HEK293 (cell line): ENCODE results near the gene EREG.
"Not testable (repeated sequence)": the region's sequence is repeated elsewhere in the genome, so short reads cannot be mapped to it uniquely, and the experiment has no call there.

Experiments
- MYNN ChIP-seq: fragments of 450-650 bp; formaldehyde crosslinking; IDR thresholded peaks from 2 replicates; pipeline ENCODE4 v1.5.1; 2016; ENCODE audit warnings: missing biosample characterization, missing genetic modification characterization, borderline replicate concordance
- ZNF266 ChIP-seq: fragments of 450-650 bp; formaldehyde crosslinking; IDR thresholded peaks from 2 replicates; pipeline ENCODE4 v1.5.1; 2016; ENCODE audit warnings: missing biosample characterization, missing genetic modification characterization, low read depth
- ZNF473 ChIP-seq: fragments of 450-650 bp; formaldehyde crosslinking; IDR thresholded peaks from 2 replicates; pipeline ENCODE4 v1.5.1; 2017; ENCODE audit warnings: missing biosample characterization, missing genetic modification characterization
- ZNF585B ChIP-seq: fragments of 450-650 bp; formaldehyde crosslinking; IDR thresholded peaks from 2 replicates; pipeline ENCODE4 v1.5.1; 2016; ENCODE audit warnings: missing biosample characterization, missing genetic modification characterization
- ZSCAN23 ChIP-seq: fragments of 450-650 bp; formaldehyde crosslinking; IDR thresholded peaks from 2 replicates; pipeline ENCODE4 v1.5.1; 2016; ENCODE audit warnings: missing biosample characterization, missing genetic modification characterization
- TF ChIP-seq, protein P1 (sequence below): fragments of 450-650 bp; formaldehyde crosslinking; IDR thresholded peaks from 2 replicates; pipeline ENCODE4 v1.5.1; 2016; ENCODE audit warnings: missing biosample characterization, missing genetic modification characterization
- TF ChIP-seq, protein P2 (sequence below): fragments of 450-650 bp; formaldehyde crosslinking; IDR thresholded peaks from 2 replicates; pipeline ENCODE4 v1.5.1; 2016; ENCODE audit warnings: missing biosample characterization, missing genetic modification characterization, low read depth

DNA sequence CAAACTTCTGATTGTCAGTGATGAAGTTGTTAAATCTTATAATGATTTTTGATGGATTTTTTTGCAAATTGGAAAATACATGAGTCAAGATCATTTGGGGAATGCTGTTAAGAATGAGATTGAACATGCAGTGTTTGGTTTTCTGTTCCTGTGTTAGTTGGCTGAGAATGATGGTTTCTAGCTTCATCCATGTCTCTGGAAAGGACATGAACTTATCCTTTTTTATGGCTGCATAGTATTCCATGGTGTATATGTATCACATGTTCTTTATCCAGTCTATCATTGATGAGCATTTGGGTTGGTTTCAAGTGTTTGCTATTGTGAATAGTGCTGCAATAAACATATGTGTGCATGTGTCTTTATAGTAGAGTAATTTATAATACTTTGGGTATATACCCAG lies 24.5 kb upstream of the EREG start:
- TF ChIP-seq ZNF266; ZNF585B (tag by site-specific recombination); ZSCAN23; ZNF473 (tag by site-specific recombination); MYNN: not testable (repeated sequence)
- TF ChIP-seq, protein P1, sequence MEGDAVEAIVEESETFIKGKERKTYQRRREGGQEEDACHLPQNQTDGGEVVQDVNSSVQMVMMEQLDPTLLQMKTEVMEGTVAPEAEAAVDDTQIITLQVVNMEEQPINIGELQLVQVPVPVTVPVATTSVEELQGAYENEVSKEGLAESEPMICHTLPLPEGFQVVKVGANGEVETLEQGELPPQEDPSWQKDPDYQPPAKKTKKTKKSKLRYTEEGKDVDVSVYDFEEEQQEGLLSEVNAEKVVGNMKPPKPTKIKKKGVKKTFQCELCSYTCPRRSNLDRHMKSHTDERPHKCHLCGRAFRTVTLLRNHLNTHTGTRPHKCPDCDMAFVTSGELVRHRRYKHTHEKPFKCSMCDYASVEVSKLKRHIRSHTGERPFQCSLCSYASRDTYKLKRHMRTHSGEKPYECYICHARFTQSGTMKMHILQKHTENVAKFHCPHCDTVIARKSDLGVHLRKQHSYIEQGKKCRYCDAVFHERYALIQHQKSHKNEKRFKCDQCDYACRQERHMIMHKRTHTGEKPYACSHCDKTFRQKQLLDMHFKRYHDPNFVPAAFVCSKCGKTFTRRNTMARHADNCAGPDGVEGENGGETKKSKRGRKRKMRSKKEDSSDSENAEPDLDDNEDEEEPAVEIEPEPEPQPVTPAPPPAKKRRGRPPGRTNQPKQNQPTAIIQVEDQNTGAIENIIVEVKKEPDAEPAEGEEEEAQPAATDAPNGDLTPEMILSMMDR = not testable (repeated sequence)
- TF ChIP-seq, protein P2, sequence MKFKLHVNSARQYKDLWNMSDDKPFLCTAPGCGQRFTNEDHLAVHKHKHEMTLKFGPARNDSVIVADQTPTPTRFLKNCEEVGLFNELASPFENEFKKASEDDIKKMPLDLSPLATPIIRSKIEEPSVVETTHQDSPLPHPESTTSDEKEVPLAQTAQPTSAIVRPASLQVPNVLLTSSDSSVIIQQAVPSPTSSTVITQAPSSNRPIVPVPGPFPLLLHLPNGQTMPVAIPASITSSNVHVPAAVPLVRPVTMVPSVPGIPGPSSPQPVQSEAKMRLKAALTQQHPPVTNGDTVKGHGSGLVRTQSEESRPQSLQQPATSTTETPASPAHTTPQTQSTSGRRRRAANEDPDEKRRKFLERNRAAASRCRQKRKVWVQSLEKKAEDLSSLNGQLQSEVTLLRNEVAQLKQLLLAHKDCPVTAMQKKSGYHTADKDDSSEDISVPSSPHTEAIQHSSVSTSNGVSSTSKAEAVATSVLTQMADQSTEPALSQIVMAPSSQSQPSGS (tag by site-specific recombination) = not testable (repeated sequence)
